GM12873 (cell line): ENCODE data around the gene CHRD.

Source experiments
- CTCF ChIP-seq: IDR thresholded peaks from 2 replicates; pipeline ENCODE4 v1.5.1; 2012; ENCODE audit warnings: low read depth, mild to moderate bottlenecking, moderate library complexity, low read length, control low read depth; ENCODE audit not compliant: insufficient read depth; ENCODE audit errors: missing control alignments

Gene CHRD

DNA sequence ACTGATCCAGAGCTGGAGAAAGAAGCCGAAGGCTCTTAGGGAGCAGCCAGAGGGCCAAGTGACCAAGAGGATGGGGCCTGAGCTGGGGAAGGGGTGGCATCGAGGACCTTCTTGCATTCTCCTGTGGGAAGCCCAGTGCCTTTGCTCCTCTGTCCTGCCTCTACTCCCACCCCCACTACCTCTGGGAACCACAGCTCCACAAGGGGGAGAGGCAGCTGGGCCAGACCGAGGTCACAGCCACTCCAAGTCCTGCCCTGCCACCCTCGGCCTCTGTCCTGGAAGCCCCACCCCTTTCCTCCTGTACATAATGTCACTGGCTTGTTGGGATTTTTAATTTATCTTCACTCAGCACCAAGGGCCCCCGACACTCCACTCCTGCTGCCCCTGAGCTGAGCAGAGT, 9.5 kb downstream of the CHRD start:
- no peak for TF ChIP-seq CTCF

- TF ChIP-seq CTCF, result no peak
Observed at GRCh38 chr3:184389935-184390528, 10.2 kb downstream of the CHRD start.

DNA sequence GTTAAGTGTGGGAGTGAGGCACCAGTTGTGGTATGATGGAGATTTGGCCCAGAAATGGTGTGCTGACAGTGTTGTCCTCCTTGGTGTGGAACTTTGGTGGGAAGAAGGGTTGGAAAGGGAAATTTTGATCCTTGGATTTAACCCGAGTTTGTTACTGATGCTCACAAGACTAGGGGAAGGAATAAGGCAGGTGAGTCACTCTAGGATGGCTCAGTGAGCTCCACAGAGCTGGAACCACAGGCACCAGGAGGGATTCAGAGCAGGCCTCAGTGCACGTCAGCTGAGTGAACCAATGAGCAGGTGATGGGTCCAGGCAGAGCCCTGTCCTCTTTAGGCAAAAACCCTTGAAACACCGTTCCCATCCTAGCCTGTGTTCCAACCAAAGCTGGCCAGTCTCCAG, 11.4 kb downstream of the CHRD start:
- no peak for TF ChIP-seq CTCF

DNA sequence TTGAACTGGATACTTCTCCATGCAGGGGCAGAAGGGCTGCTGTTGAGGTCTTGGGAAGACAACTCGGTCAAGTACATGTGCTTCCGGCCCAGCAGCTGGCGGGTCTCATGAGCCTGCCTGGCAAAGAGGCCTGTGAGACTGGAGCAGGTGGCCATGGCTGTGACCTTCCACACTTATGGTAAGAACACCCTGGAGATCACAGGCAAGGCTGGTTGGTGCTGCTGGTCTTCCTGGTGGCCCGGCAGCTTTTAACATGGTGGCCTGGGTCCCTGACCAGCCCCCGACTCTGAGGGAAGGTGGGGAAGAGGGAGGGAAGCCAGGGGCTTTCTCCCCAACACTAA, 15.4 kb downstream of the CHRD start:
- no peak for TF ChIP-seq CTCF

DNA sequence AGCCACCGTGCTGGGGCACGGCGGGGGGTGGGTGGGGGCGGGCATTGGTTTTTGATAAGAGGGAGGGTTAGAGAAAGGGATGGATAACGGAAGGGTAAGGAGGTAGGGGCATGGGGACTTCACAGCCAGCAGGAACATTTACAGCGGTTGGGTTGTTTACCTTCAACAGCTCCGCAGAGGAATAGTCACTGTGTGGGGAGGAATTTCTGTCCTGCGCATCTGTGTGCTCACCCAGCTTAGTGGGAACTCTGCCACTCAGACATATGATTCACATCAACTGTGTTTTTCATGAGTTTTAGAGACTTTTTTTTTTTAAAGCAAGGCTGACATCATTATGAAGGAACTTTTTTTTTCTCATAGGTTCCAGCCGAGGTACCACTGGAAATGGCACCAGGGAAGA, 19.6 kb downstream of the CHRD start:
- TF ChIP-seq CTCF, result no peak

- TF ChIP-seq CTCF, result no peak
Observed at GRCh38 chr3:184405075-184406030, 25.5 kb downstream of the CHRD start.

DNA sequence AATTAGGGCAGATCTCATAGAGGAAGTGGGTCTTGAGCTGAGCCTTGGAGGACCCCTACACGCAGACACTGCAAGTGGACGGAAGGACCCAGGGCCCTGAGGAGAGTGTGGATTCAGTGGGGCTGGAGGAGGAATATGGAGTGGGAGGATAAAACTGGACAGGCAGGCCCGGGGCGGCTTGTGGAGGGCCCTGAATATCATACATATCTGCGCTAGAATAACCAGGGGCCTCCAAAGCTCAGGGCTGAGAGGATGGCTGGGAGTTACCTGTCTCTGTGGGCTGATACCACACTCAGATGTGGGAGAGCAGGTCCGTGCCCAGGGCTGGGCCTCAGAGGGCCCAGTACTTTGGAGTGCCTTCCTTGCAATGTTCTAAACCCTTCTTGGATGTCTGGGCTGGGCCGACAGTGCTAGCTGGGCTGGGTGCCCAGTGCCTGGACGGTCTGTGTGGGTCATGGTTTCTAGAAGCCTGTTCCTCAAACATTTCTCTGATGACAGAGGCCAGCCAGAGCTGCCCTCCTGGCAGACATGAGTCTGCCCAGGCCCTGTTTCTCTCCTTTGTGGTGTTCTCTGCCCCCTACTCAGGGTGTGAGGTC, 29.6 kb downstream of the CHRD start:
- no peak for TF ChIP-seq CTCF
